GM12878 (cell line): ENCODE data around the gene DDX19B. TPM values are rescaled to one million over a fixed set of nuclear protein-coding genes. Genes with fewer than 3 reads are reported as not detected.

Experiments
- BHLHE40 ChIP-seq, 2 experiments: fragments of 450-650 bp in 1 of 2; IDR thresholded peaks; 2 replicates each; pipeline ENCODE4 v1.6.1; 2011 to 2017; ENCODE audit warnings: low read depth in 2 of 2, borderline replicate concordance in 1 of 2, improper control_type of control experiment in 1 of 2, low read length in 1 of 2, mild to moderate bottlenecking in 1 of 2
- CTCF ChIP-seq, 3 experiments: IDR thresholded peaks in 2 of 3; conservative IDR thresholded peaks in 1 of 3; 2 replicates each; pipeline ENCODE4 v1.5.1; 2011; ENCODE audit warnings: low read depth in 3 of 3, low read length in 3 of 3, mild to moderate bottlenecking in 3 of 3, control low read depth in 2 of 3, moderate library complexity in 2 of 3, inconsistent platforms in 1 of 3, mixed read lengths in 1 of 3; ENCODE audit not compliant: control insufficient read depth in 2 of 3, insufficient read depth in 1 of 3; ENCODE audit errors: extremely low read depth in 1 of 3
- NBN ChIP-seq: fragments of 450-650 bp; IDR thresholded peaks from 2 replicates; pipeline ENCODE4 v1.6.1; 2016
- NFYA ChIP-seq: IDR thresholded peaks from 2 replicates; pipeline ENCODE4 v1.6.1; 2011; ENCODE audit warnings: low read depth, mild to moderate bottlenecking, low read length, improper control_type of control experiment, borderline replicate concordance
- NFYB ChIP-seq: IDR thresholded peaks from 2 replicates; pipeline ENCODE4 v1.6.1; 2011; ENCODE audit warnings: low read depth, mild to moderate bottlenecking, low read length, improper control_type of control experiment, moderate library complexity; ENCODE audit not compliant: insufficient read depth
- POLR2AphosphoS2 ChIP-seq: IDR thresholded peaks from 2 replicates; pipeline ENCODE4 v1.6.1; 2011; ENCODE audit warnings: low read depth, mild to moderate bottlenecking, low read length, improper control_type of control experiment, moderate library complexity
- RAD21 ChIP-seq: IDR thresholded peaks from 2 replicates; pipeline ENCODE4 v1.6.1; 2011; ENCODE audit warnings: mild to moderate bottlenecking, low read depth, low read length, moderate library complexity; ENCODE audit not compliant: insufficient read depth
- REST ChIP-seq: IDR thresholded peaks from 2 replicates; pipeline ENCODE4 v1.6.1; 2012; ENCODE audit warnings: mild to moderate bottlenecking, low read depth, low read length
- SIX5 ChIP-seq: IDR thresholded peaks from 2 replicates; pipeline ENCODE4 v1.6.1; 2011; ENCODE audit warnings: mild to moderate bottlenecking, low read depth, low read length, moderate library complexity; ENCODE audit not compliant: severe bottlenecking
- SKIL ChIP-seq: fragments of 450-650 bp; IDR thresholded peaks from 2 replicates; pipeline ENCODE4 v1.6.1; 2017; ENCODE audit warnings: mild to moderate bottlenecking, low read depth, inconsistent platforms; ENCODE audit not compliant: poor library complexity, severe bottlenecking
- TBL1XR1 ChIP-seq: IDR thresholded peaks from 2 replicates; pipeline ENCODE4 v1.6.1; 2012; ENCODE audit warnings: low read depth, low read length, improper control_type of control experiment
- WRNIP1 ChIP-seq: IDR thresholded peaks from 2 replicates; pipeline ENCODE4 v1.6.1; 2011; ENCODE audit warnings: low read depth, low read length, improper control_type of control experiment, borderline replicate concordance
- ZBTB11 ChIP-seq: fragments of 450-650 bp; formaldehyde crosslinking; IDR thresholded peaks from 2 replicates; pipeline ENCODE4 v1.5.0; 2022; ENCODE audit warnings: mild to moderate bottlenecking, missing genetic modification characterization
- ZNF622 ChIP-seq: fragments of 450-650 bp; IDR thresholded peaks from 2 replicates; pipeline ENCODE4 v1.6.1; 2017; ENCODE audit warnings: mild to moderate bottlenecking, inconsistent platforms
- polyA plus RNA-seq, 11 experiments: library from polyadenylated mRNA; depleted of rRNA in 4 of 11; unstranded in 6 of 11; stranded (reverse) in 5 of 11; fragments of >200 nt; fragmentation: Nextera tagmentation in 4 of 11; fragmentation: Illumina TruSeq in 1 of 11; extraction: Ambion mirVana in 4 of 11; extraction: Trizol in 1 of 11; gene quantifications; 1 replicate in 1 of 11; 2 replicates in 10 of 11; pipeline versions ENCODE4 v1.2.1 to v1.2.3, GENCODE V29; 2011 to 2016; ENCODE audit warnings: inconsistent platforms in 2 of 11, missing spikeins in 2 of 11, low read depth in 1 of 11
- total RNA-seq, 4 experiments: library from RNA; depleted of rRNA in 3 of 4; stranded (reverse); fragments of >200 nt in 3 of 4; fragmentation: Illumina TruSeq in 1 of 4; extraction: Trizol in 1 of 4; gene quantifications; 2 replicates each; pipeline versions ENCODE4 v1.2.1 to v1.2.3, GENCODE V29; 2013 to 2021

The DDX19B gene
- total and polyA plus RNA-seq, 10 of the 15 experiments (the other 5 are each of a cell fraction or from before 2014, with no cell fraction given): 14.1 to 69.1 (median 42.5) TPM

GRCh38 chr16:70298988-70299938, at the start of gene DDX19B (continued):
- TF ChIP-seq SKIL: peak; percentile 21
- no peak for TF ChIP-seq ZNF622
- peak in 1 of 2 experiments; percentile 79; a peak in 2 of 4 replicates for TF ChIP-seq BHLHE40 (IDR thresholded peaks at IDR 0.05; ENCODE audit: borderline replicate concordance in 1 of 2, low read depth in 2 of 2, low read length in 1 of 2)
- no peak for TF ChIP-seq RAD21
- peak; percentile 73 for TF ChIP-seq POLR2AphosphoS2
- TF ChIP-seq ZBTB11 (CRISPR knock-in tag): no peak
- peak; percentile 80; the same call in 1 of the 2 replicates for TF ChIP-seq NBN
- TF ChIP-seq NFYA: no peak
- TF ChIP-seq WRNIP1: no peak
- TF ChIP-seq CTCF (IDR thresholded peaks at IDR 0.05 in 2 of 3, conservative IDR thresholded peaks at IDR 0.05 in 1 of 3; ENCODE audit: control insufficient read depth in 2 of 3, extremely low read depth in 1 of 3, insufficient read depth in 1 of 3, low read depth in 3 of 3, low read length in 3 of 3): no peak; a peak in 1 of 6 replicates
- TF ChIP-seq NFYB: no peak
- TF ChIP-seq TBL1XR1: no peak
- no peak for TF ChIP-seq REST
- peak; percentile 0 for TF ChIP-seq SIX5
